DMS79 treated with DMSO at 0.1 percent for 48 hours (cell line): ENCODE results near the gene CNOT3.
A peak's percentile ranks its signal among the peaks of the same experiment; 100 is the strongest.

Source experiments
- DNase-seq: peaks from one replicate; lab custom pipeline; 2025; lab: John Stamatoyannopoulos, UW

CNOT3 gene

DNA sequence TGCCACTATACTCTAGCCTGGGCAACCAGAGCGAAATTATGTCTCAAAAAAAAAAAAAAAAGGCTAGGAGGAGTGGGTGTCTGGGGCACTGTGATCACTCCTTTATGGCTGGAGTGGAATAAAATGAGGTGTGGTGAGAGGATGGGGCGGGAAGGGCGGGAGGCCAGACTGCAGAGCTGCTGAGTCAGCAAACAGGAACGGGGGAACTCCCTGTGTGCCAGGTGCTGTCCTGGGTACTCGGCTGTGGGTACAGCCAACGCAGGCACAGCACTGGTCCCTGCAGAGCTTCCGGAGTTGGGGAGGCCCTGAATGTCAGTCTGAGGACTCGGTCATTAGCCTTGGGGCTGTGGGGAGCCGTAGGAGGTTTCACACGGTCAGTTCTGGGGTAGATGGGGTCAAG is 16.3 kb upstream of the CNOT3 start:
- DNase-seq, result no peak

DNA sequence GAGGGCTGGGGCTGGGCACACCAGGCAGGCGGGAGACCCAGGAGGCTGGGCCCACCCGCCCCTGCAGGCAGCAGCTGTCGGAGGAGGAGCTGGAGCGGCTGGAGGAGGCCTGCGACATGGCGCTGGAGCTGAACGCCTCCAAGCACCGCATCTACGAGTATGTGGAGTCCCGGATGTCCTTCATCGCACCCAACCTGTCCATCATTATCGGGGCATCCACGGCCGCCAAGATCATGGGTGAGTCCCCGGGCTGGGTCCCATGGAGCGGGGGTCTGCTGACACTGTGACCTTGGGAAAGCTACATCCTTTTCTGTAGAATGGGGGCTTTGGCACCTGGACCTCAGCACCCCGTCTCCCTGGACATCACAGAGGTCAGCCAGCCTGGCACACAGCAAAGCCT is 13.9 kb upstream of the CNOT3 start:
- no peak for DNase-seq

DNA sequence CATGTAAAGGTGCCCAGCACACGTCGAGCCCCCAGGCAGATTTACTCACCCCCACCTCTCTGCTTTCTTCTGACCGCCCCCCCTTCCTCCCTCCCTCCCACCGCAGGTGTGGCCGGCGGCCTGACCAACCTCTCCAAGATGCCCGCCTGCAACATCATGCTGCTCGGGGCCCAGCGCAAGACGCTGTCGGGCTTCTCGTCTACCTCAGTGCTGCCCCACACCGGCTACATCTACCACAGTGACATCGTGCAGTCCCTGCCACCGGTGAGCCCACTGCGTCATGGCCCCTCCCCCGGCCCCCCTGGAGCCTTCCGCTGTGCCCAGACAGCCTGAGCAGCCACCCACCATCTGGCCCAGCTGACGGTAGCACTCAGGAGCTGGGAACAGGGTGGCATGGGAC is 13.2 kb upstream of the CNOT3 start:
- DNase-seq, result no peak

DNA sequence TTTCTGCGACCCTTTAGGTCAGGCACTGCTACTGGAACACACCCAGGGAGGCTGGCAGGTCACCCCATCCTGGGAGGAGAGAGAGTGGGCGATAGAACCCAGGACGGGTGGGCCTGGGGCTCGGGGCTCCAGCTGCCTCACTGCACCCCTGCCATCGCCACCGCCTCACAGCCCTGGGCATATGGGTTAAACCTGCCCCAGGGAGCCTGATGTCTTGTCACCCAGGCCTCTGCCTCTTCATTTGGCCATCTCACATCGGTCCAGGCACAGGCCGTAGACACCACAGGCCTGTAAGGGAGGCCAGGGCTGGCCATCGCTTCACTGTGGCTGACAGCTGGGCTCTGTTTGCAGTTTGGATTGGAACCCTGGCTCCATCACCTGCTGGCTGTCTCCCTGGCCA is 11.8 kb upstream of the CNOT3 start:
- DNase-seq, result no peak

DNA sequence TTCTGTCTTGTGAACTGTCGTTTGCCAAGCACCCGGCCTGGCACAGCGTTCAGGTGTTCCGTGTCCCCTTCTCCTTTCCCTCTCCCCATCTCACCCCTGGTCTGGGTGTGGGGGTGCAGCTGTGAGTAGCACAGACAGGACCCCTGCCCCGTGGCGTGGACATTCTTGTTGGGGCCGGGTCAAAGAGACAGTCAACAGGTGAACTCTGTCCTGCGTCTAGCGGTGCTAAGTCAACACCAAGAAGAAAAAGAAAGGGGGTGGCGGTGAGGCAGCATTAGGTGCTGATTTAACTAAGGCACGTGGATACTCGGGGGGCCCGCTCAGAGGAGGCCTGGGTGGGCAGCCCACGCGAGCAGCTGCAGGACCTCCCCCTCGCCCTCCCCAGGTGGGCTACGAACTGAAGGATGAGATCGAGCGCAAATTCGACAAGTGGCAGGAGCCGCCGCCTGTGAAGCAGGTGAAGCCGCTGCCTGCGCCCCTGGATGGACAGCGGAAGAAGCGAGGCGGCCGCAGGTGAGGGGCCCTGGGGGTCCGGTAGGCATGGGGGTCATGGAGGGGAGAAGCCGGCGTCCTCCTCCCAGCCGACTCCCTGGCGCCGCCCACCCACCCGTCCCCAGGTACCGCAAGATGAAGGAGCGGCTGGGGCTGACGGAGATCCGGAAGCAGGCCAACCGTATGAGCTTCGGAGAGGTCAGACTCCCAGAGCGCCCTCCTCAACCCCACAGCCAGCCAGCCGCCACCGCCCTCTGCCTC is 9.7 kb upstream of the CNOT3 start:
- no peak for DNase-seq

DNA sequence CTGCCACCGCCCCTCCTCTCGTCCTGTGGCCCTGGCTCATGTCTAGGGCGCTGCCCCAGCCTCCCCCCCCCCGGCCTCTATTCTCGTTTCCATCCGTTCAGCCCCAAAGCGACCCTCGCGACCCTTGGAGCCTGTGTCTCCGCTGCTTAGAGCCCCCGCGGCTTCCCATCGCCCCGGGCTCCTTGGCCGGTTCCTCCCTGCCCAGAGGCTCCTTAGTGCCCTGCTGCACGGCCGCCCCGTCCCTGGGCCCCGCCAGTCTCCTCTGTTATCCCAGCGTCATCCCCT is 9.2 kb upstream of the CNOT3 start:
- no peak for DNase-seq

DNA sequence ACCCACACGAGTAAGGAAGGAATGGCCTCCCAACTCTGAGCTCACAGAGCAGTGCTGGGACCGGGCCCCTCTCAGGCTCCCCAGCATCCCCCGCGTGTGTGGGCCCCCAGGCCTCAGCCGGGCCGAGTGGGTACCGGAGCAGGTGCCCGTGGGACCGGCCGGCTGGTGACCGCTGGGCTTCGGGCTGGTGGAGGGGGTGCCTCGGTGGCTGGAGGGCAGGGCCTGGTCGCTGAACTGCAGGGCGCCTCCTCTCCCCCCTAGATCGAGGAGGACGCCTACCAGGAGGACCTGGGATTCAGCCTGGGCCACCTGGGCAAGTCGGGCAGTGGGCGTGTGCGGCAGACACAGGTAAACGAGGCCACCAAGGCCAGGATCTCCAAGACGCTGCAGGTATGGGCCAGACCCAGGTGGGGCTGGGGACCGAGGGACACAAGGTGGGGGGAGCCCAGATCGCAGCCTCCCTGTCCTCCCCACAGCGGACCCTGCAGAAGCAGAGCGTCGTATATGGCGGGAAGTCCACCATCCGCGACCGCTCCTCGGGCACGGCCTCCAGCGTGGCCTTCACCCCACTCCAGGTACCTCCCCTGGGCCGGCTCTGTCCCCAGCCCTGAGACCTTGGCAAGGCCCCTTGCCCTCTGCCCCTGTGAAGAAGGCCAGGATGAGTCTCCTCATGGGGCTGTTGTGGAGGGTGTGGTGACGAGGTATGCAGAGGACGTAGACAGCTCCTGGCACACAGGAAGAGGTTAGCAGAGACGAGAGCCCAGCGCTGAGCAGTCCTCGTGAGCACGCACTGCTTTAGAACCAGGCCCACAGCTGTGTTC is 8.6 kb upstream of the CNOT3 start:
- no peak for DNase-seq

DNA sequence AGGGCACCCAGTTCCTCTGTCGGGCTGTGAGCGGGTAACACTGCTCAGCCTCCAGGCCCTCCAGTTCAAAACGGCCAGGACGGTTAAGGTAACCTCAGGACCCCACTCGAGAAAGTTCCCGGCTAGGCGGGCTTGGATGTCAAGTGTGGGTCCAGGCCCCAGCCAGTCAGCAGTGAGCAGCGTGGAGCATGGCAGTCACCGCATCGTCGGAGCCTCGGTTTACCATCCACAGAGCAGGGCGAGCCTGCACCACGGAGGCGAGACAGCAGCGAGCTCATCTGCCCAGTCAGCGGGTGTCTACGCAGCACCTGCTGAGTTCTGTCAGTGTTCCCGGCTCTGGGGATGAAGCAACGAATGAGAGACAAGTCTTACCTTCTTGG is 8.0 kb upstream of the CNOT3 start:
- DNase-seq, result no peak

DNA sequence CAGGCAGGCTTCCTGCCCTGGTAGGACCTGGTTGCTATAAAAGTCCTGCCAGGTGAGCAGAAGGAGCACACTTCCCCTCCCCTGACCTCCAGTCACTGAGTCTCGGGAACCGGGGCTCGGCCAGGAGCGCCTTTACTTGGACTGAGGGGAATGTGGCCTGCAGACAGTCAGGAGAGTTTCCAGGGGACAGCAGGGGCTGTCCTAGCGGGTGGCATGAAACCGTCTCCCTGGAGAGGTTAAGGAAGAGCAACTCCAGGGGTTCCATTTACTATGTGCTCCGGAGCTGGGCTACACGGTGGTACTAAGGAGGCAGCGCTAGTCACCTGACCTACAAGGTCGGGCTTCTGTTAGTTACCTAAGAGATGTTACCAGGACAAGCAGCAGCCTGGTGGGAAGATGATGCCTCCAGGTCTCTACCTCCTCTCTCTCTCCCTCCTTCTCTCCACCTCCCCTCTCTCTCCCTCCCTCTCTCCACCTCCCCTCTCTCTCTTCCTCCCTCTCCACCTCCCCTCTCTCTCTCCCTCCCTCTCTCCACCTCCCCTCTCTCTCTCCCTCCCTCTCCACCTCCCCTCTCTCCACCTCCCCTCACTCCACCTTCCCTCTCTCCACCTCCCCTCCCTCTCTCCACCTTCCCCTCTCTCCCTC is 4.1 kb upstream of the CNOT3 start:
- peak; percentile 15 for DNase-seq

DNA sequence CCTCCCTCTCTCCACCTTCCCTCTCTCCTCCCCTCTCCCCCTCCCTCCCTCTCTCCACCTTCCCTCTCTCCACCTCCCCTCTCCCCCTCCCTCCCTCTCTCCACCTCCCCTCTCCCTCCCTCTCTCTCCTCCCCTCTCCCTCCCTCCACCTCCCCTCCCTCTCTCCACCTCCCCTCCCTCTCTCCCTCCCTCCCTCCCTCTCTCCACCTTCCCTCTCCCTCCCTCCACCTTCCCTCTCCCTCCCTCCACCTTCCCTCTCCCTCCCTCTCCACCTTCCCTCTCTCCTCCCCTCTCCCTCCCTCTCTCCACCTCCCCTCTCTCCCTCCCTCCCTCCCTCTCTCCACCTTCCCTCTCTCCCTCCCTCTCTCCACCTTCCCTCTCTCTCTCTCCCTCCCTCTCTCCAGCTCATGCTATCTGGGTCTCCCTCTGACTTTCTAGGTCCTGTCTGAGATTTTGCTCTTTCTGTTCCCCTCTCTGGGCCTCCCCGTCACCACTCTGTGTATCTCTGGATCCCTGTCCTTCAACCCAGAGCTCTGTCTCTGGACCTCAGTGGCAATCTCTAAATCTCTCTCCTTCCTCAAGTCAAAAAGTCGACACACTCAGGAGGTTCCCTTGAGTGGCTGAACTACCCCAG is 3.5 kb upstream of the CNOT3 start:
- no peak for DNase-seq

DNA sequence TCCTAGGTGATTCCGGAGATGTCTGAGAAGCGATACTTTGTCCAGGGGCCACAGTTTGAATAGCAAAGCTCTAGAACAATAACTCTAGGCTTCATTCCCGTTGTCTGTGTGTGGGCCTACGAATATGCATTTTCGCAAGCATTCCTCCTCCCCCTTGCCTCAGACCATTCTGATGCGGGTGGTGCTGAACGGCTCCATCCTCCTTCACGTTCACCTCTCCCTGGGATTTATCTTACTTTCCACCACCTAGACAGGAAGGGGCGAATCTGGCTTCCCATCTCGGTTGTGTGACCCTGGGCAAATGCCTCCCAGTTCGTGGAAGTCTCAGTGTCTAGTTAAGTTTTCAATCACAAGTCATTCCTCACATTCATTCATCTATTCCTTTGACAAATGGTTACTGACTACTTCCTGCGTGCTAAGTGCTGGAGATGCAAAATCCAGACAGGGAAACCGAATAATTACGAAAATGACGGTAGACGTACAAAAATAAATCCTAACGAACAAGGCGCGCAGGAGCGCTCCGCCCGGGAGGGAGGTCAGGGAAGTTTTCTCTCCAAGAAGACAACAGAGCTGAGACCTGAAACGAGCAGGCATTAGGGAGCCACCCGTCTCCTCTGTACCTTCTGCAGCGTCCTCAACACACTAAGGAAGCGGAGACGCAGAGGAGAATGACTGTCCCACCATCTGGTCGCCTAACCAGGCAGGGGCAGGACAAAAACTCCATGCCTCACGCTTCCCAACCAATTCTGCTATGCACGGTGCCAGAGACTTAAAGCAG is 1.3 kb upstream of the CNOT3 start:
- peak; percentile 43 for DNase-seq

DNA sequence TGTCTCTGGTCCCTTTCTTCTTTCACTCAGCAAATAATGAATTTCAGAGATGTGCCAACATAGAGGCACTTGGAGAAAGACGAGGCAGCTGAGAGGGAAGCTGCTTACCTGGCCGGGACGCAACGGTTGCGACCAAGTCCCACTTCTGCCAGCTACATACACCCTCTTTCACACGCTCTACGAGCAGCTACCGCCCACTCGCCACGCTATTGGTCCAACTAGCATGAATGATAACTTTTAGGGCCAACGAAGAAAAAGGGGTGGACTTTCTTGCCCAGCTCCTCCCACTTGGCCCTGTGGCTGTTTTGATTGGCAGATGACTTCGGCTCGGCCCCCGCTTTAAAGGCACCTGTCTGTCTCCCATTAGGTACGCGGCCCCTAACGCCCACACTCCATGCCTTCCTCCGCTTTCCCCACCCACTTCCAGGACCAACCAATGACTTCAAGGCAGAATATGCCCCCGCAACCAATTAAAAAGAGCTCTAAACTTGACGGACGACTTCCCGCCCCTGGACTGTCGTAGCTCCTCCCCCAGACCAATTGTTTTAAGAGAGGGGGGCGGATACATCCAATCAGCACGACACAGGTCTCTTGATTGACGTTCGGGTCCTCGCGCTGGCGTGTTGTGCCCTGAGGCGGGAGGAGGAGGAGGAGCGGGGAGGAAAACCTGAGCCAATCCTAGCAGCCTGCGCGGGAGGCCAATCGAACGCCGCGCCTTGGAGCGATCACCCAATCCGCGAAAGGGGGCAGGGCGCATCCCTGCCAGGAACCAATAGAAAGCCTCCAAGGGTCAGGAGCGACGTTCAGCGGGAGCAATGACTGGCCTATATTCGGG is 481 bp upstream of the CNOT3 start:
- peak; percentile 100 for DNase-seq

DNA sequence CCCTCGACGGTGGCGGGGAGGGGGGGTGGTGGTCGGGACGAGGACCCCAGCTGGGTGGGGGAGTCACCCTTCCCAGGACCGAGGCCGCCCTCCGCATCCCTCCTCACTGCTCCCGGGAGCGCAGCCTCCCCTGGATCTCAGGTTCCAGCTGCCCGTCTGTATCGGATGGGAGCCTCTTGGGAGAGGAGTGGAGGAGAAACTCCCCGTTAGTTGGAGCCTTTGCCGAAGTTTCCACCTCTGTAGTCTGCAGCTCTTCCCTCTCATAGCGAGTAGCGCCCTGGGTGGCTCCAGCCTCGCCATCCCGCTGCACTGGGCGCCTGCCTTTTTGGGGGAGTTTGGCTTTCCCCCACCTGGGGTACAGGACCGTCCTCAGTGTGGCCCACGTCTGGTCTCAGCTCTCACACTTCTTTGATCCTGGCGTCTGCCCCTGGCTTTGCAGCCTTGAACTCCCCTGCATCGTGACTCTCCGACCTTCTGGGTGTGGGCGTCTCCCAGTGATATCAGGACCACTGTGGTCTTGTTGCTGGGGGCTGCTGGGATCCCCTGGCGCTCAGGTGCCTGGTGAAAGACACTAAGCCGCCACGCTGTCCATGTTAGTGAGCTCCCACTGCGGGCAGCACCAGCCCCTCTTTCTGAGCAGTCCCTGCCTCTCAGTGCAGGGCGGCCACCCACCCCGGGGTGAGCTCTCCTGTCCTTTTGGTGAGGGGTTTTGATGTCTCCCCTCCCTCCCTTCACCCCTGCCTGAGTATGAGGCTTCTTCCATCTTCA is 1.1 kb downstream of the CNOT3 start:
- DNase-seq, result no peak

DNA sequence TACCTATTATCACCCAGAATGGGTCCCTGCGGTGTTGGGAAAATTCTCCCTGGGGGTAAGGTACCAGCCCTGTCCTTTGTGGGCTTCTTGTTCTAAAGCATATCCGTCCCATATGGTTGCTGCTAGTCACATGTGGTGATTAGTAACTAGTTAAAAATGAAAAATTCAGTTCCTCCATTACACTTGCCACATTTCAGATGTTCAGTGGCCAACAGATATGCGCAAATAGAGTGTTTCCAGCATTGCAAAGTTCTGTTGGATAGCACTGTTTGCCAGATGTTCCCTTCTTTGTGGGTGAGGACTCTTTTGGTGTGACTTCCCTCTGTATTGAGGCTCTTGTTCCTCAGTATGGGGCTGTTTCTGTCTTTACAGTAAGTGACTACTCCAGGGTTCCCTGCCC is 3.8 kb downstream of the CNOT3 start:
- DNase-seq, result no peak

DNA sequence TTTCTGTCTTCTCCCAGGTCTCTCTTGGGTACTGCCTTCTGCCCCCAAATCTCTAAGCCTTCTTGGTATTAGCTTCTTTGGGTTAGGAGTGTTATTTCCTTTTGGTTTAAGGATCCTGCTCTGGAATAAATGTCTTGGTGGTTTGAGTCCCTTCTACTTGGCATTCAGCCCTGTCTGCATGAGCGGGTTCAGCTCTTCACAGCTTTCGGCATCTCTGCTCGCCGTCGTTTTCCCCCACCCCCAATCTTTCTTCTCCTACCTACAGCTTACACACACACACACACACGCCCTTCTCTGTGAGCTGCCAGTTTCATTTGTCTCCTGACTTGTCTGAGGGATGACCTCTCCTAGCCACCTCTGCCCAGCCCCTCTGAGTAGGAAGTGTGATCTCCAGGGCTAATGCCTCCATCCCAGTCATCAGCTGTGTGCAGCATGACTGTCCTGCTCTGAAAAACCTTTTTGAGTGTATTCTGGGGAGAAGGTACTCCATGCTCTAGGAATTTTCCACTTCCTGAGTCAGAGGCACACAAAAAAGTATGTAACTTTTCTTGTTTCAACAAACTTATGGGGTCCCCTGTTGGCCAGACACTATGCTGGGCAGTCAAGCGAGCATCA is 4.7 kb downstream of the CNOT3 start:
- DNase-seq, result no peak

DNA sequence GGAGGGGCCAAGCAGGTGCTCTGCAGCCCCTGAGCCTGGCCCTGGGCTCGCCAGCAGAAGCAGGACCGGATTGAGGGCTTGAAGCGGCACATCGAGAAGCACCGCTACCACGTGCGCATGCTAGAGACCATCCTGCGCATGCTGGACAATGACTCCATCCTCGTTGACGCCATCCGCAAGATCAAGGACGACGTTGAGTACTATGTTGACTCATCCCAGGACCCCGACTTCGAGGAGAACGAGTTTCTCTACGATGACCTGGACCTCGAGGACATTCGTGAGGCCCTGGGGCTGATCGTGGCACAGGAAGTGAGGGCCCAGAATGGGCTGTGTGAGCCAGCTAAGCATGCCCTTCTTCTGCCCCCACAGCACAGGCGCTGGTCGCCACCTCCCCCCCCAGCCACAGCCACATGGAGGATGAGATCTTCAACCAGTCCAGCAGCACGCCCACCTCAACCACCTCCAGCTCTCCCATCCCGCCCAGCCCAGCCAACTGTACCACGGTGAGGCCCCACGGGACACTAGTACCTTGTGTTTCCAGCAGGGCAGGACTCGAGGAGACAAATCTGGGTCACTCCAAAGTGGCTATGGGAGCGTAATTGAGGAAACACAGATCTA is 8.1 kb downstream of the CNOT3 start:
- no peak for DNase-seq

DNA sequence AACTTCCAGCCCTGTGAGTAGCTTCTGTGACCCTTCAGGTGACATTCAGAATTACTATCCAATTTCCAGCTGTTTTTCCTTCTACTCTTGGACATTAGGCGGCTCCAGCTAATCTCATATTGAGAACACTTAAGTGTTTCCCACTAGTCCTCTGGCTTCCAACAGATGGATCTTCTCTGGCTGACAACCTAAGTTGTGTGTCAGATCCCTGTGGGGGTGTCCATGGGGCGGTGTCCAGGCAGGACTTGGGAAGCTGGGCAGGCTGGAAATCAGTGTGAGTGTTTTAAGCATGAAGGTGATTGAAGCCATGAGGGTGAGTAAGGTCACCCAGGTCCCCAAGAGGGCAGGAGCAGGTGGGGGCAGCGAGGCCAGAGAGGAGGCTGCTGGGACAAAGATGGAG is 10.1 kb downstream of the CNOT3 start:
- DNase-seq, result no peak

DNA sequence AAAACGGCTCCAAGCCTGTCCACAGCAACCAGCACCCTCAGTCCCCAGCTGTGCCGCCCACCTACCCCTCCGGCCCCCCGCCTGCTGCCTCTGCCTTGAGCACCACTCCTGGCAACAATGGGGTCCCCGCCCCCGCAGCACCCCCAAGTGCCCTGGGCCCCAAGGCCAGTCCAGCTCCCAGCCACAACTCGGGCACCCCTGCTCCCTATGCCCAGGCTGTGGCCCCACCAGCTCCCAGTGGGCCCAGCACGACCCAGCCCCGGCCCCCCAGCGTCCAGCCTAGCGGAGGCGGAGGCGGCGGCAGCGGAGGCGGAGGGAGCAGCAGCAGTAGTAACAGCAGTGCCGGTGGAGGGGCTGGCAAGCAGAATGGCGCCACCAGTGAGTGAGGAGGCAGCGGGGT is 10.6 kb downstream of the CNOT3 start:
- no peak for DNase-seq

DNA sequence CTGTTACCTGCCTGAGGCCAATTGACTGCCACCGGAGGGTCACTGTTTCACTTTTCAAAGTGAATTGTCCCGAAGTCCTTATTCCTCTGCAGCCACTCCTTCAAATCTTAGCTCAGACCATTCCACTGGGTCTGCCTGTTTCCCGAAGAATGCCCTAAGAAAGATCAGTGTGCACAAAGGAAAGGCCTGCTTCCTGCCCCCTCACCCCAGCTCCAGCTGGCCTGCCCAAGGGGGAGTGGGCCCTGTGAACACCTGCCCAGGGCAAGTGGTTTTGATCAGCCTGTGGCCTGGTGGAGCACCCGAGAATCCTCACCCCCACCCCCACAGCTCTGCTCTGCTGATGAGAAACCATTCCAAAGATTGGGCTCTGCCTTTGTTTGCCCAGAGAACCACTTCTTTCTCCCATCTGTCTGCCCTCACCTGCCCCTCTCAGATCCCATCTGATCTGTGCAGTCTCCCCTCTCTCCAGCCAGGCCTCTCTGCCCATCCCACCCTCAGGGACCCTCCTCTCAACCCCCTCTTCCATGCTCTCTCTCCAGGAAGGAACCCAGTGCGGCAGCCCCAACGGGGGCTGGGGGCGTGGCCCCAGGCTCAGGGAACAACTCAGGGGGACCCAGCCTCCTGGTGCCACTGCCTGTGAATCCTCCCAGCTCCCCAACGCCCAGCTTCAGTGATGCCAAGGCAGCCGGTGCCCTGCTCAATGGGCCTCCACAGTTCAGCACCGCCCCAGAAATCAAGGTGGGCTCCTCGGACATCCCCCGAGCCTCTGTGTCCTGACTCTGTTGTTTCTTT is 11.7 kb downstream of the CNOT3 start:
- DNase-seq, result no peak
